GM12878 (cell line): ENCODE data around the gene CLIP2. TPM values are rescaled to one million over a fixed set of nuclear protein-coding genes. Genes with fewer than 3 reads are reported as not detected.
"Not testable (repeated sequence)": the region's sequence is repeated elsewhere in the genome, so short reads cannot be mapped to it uniquely, and the experiment has no call there.

Experiments
- ATAC-seq: fragments of 200-7000 bp; cut with Tn5 transposase; 3 replicates; pipeline ENCODE4 v1.9.1; 2020; ENCODE audit warnings: mild to moderate bottlenecking, moderate library complexity
- BruUV-seq: library from RNA; stranded (reverse); fragments of 400-500 nt; replicated peaks from 2 replicates; lab custom pipeline; 2021; lab: Mats Ljungman, UMichigan
- CTCF ChIA-PET: fragments of 300-600 bp; sonication (Branson Sonifier 250); formaldehyde crosslinking; extraction: SDS; loops from one replicate; lab custom pipeline; 2021; ENCODE audit warnings: inconsistent platforms; lab: Yijun Ruan, JAX
- POLR2A ChIA-PET: fragments of 350-600 bp; formaldehyde crosslinking; extraction: SDS; loops from one replicate; lab custom pipeline; 2021; ENCODE audit warnings: inconsistent platforms; lab: Charles Lee
- RAD21 ChIA-PET: fragments of 300-600 bp; sonication (Branson Sonifier 250); formaldehyde crosslinking; loops from one replicate; lab custom pipeline; 2023; ENCODE audit warnings: antibody characterized with exemption; ENCODE audit not compliant: unreplicated experiment; lab: Charles Lee
- SMC1A ChIA-PET: fragments of 300-600 bp; sonication (Branson Sonifier 250); formaldehyde crosslinking; loops from one replicate; lab custom pipeline; 2023; ENCODE audit not compliant: unreplicated experiment, uncharacterized antibody; lab: Charles Lee
- DNase-seq: peaks from one replicate; pipeline ENCODE4 v3.0.0-alpha.2; 2011; ENCODE audit warnings: low read depth, low spot score
- FAIRE-seq: peaks from 3 replicates; lab custom pipeline; 2011; peaks lifted over from hg19 to GRCh38; lab: Jason Lieb, UNC
- H2AFZ ChIP-seq: 2 replicates; pipeline ENCODE4 v1.6.0; 2011; ENCODE audit warnings: low read depth, low read length, control low read depth; ENCODE audit not compliant: control insufficient read depth
- H3K27ac ChIP-seq: 2 replicates; pipeline ENCODE4 v1.5.1; 2011; ENCODE audit warnings: control low read depth; ENCODE audit not compliant: control insufficient read depth, insufficient read depth
- H3K27me3 ChIP-seq, 2 experiments: replicated peaks in 1 of 2; 2 replicates each; pipeline versions ENCODE4 v1.6.0 to v1.6.1; 2011; ENCODE audit warnings: low read length in 1 of 2; ENCODE audit not compliant: control insufficient read depth in 2 of 2, insufficient read depth in 2 of 2
- H3K36me3 ChIP-seq, 2 experiments: 2 replicates each; pipeline ENCODE4 v1.5.1; 2011; ENCODE audit warnings: low read length in 1 of 2; ENCODE audit not compliant: control insufficient read depth in 2 of 2, insufficient read depth in 2 of 2
- H3K4me1 ChIP-seq: 2 replicates; pipeline ENCODE4 v1.6.1; 2011; ENCODE audit warnings: mild to moderate bottlenecking, low read length, moderate library complexity, mixed read lengths; ENCODE audit not compliant: control insufficient read depth, insufficient read depth
- H3K4me2 ChIP-seq: 2 replicates; pipeline ENCODE4 v1.6.0; 2011; ENCODE audit warnings: control low read depth; ENCODE audit not compliant: control insufficient read depth, insufficient read depth
- H3K4me3 ChIP-seq: fragments of 200-600 bp; sonication (generic); 2 replicates; pipeline ENCODE4 v1.5.1; 2016
- H3K79me2 ChIP-seq: 2 replicates; pipeline ENCODE4 v1.6.0; 2011; ENCODE audit warnings: low read length; ENCODE audit not compliant: control insufficient read depth, insufficient read depth
- H3K9ac ChIP-seq: 2 replicates; pipeline ENCODE4 v1.8.0; 2011; ENCODE audit warnings: low read length, control low read depth, mixed read lengths; ENCODE audit not compliant: control insufficient read depth, insufficient read depth
- H3K9me3 ChIP-seq: replicated peaks from 3 replicates; pipeline ENCODE4 v1.5.1; 2011; ENCODE audit warnings: mild to moderate bottlenecking, low read length; ENCODE audit not compliant: control insufficient read depth, insufficient read depth
- H4K20me1 ChIP-seq: 2 replicates; pipeline ENCODE4 v1.6.0; 2011; ENCODE audit not compliant: control insufficient read depth, insufficient read depth
- EP300 ChIP-seq, 2 experiments: fragments of 150-350 bp in 1 of 2; IDR thresholded peaks; 2 replicates each; pipeline ENCODE4 v1.6.1; 2011 to 2012; ENCODE audit warnings: low read depth in 2 of 2, low read length in 2 of 2, borderline replicate concordance in 1 of 2, improper control_type of control experiment in 1 of 2, inconsistent platforms in 1 of 2; ENCODE audit not compliant: control insufficient read depth in 1 of 2
- KDM1A ChIP-seq: fragments of 200-600 bp; sonication (generic); IDR thresholded peaks from 2 replicates; pipeline ENCODE4 v1.6.1; 2016; ENCODE audit warnings: borderline replicate concordance
- POLR2AphosphoS5 ChIP-seq: IDR thresholded peaks from 2 replicates; pipeline ENCODE4 v1.6.1; 2011; ENCODE audit warnings: mild to moderate bottlenecking, low read length, inconsistent platforms
- SMC3 ChIP-seq: IDR thresholded peaks from 2 replicates; pipeline ENCODE4 v1.6.1; 2011; ENCODE audit warnings: low read length, improper control_type of control experiment, borderline replicate concordance
- SRF ChIP-seq, 2 experiments: IDR thresholded peaks; 2 replicates each; pipeline ENCODE4 v1.6.1; 2011; ENCODE audit warnings: low read depth in 2 of 2, low read length in 2 of 2, mild to moderate bottlenecking in 1 of 2, moderate library complexity in 1 of 2
- STAT1 ChIP-seq: fragments of 450-650 bp; conservative IDR thresholded peaks from 2 replicates; pipeline ENCODE4 v1.6.1; 2014; ENCODE audit warnings: antibody characterized with exemption, mild to moderate bottlenecking
- WRNIP1 ChIP-seq: IDR thresholded peaks from 2 replicates; pipeline ENCODE4 v1.6.1; 2011; ENCODE audit warnings: low read depth, low read length, improper control_type of control experiment, borderline replicate concordance
- YY1 ChIP-seq: IDR thresholded peaks from 2 replicates; pipeline ENCODE4 v1.6.1; 2011; ENCODE audit warnings: low read depth, mild to moderate bottlenecking, low read length
- ZBED1 ChIP-seq: IDR thresholded peaks from 2 replicates; pipeline ENCODE4 v1.6.1; 2016; ENCODE audit warnings: borderline replicate concordance
- WGBS: methylation state at CpG from one replicate; pipeline ENCODE4 v1.1.6; 2016; ENCODE audit warnings: low lambda C conversion rate; ENCODE audit not compliant: insufficient replicate concordance, insufficient coverage; ENCODE audit errors: missing lambda C conversion rate; 5-methylcytosine and 5-hydroxymethylcytosine counted together
- in situ Hi-C: fragments of 300-500 bp; cut with MboI; formaldehyde crosslinking; loops from 9 replicates; pipeline ENCODE4 v1.14.3; 2018; ENCODE audit warnings: mixed read lengths
- intact Hi-C: fragments of 100-400 bp; cut with micrococcal nuclease; formaldehyde crosslinking; loops from one replicate; pipeline ENCODE4 v1.14.2; 2022; ENCODE audit not compliant: unreplicated experiment
- polyA plus RNA-seq, 11 experiments: library from polyadenylated mRNA; depleted of rRNA in 4 of 11; unstranded in 6 of 11; stranded (reverse) in 5 of 11; fragments of >200 nt; fragmentation: Nextera tagmentation in 4 of 11; fragmentation: Illumina TruSeq in 1 of 11; extraction: Ambion mirVana in 4 of 11; extraction: Trizol in 1 of 11; gene quantifications; 1 replicate in 1 of 11; 2 replicates in 10 of 11; pipeline versions ENCODE4 v1.2.1 to v1.2.3, GENCODE V29; 2011 to 2016; ENCODE audit warnings: inconsistent platforms in 2 of 11, missing spikeins in 2 of 11, low read depth in 1 of 11
- total RNA-seq, 4 experiments: library from RNA; depleted of rRNA in 3 of 4; stranded (reverse); fragments of >200 nt in 3 of 4; fragmentation: Illumina TruSeq in 1 of 4; extraction: Trizol in 1 of 4; gene quantifications; 2 replicates each; pipeline versions ENCODE4 v1.2.1 to v1.2.3, GENCODE V29; 2013 to 2021
- TF ChIP-seq, protein P1 (sequence below): fragments of 450-650 bp; IDR thresholded peaks from 2 replicates; pipeline ENCODE4 v1.6.1; 2017; ENCODE audit warnings: mild to moderate bottlenecking, moderate library complexity

Gene CLIP2
- total and polyA plus RNA-seq, 10 of the 15 experiments (the other 5 are each of a cell fraction or from before 2014, with no cell fraction given) = 0.26 to 56.3 (median 21.0) TPM

DNA sequence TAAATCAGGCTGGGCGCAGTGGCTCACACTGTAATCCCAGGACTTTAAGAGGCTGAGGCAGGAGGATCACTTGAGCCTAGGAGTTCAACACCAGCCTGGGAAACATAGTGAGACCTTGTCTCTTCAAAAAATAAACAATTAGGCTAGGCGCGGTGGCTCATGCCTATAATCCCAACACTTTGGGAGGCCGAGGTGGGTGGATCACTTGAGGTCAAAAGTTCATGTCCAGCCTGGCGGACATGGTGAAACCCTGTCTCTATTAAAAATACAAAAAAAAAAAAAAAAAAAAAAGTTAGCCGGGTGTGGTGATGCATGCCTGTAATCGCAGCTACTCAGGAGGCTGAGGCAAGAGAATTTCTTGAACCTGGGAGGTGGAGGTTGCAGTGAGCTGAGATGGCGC is 95.6 kb downstream of the CLIP2 start:
- H2AFZ ChIP-seq, BruUV-seq, RAD21 ChIA-PET, H3K9me3 ChIP-seq, H3K4me3 ChIP-seq, H3K27me3 ChIP-seq, ATAC-seq, H4K20me1 ChIP-seq, in situ Hi-C loops, H3K9ac ChIP-seq, DNase-seq, H3K4me2 ChIP-seq, H3K27ac ChIP-seq, SMC1A ChIA-PET, FAIRE-seq, H3K4me1 ChIP-seq, intact Hi-C loops, H3K79me2 ChIP-seq: not testable (repeated sequence)
- WGBS = 81% methylated on average over 5 of the region's 8 CpGs
- peaks cover 3 to 11% of the 10 kb centered on the region in 2 experiments; a peak in 3 of 4 replicates for H3K36me3 ChIP-seq
- ChIA-PET POLR2A (interaction anchor here (0.5 kb wide), 1 partner anchor 103 kb away, joined by 4 read pairs; no protein-coding TSS in a partner anchor), CTCF (interaction anchor here (1.5 kb wide), 1 partner anchor 16 kb away, joined by 4 read pairs; no protein-coding TSS in a partner anchor)

DNA sequence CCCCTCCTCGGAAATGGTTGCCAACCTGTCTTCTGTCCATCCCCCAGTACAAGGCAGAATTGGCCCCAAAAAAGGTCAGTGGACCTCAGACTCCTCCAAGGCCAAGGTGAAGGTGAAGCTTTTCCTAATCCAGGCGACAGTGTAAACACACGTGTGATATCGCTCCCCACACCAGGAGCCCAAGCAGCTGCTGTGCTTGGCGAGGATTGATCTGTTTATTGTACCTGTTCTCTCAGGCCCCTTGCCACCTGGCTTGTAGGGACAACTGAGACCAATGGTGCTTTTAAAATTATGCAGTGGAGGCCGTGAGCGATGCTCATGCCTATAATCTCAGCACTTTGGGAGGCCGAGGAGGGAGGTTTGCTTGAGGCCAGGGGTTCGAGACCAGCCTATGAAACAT is 98.4 kb downstream of the CLIP2 start:
- H3K27ac ChIP-seq = no peak overlapping the region
- H3K4me2 ChIP-seq = no peak overlapping the region
- H3K4me3 ChIP-seq = no peak overlapping the region
- peaks cover 5 to 11% of the 10 kb centered on the region in 2 experiments; a peak in 3 of 4 replicates for H3K36me3 ChIP-seq
- H3K27me3 ChIP-seq = no peaks in the 10 kb centered on the region
- POLR2A ChIA-PET = no interaction called here
- H3K9me3 ChIP-seq = no peaks in the 10 kb centered on the region
- ATAC-seq (no peak), DNase-seq (no peak), FAIRE-seq (no peak)
- H2AFZ ChIP-seq = no peak overlapping the region
- intact Hi-C loops (no loop called here), in situ Hi-C loops (no loop called here)
- H3K4me1 ChIP-seq = no peaks in the 10 kb centered on the region
- CTCF ChIA-PET = interaction anchor here (2.1 to 2.4 kb wide), 2 partner anchors 18 to 181 kb away, joined by 5 to 8 read pairs; no protein-coding TSS in a partner anchor
- WGBS = 94% methylated on average over 9 of the region's 9 CpGs
- TF ChIP-seq STAT1 (no peak), WRNIP1 (no peak), POLR2AphosphoS5 (no peak), ZBED1 (no peak), SMC3 (no peak), KDM1A (no peak), YY1 (no peak), EP300 (IDR thresholded peaks at IDR 0.05; ENCODE audit: borderline replicate concordance in 1 of 2, control insufficient read depth in 1 of 2, low read depth in 2 of 2, low read length in 2 of 2) (no peak), SRF (IDR thresholded peaks at IDR 0.05; ENCODE audit: low read depth in 2 of 2, low read length in 2 of 2) (no peak)
- TF ChIP-seq, protein P1, sequence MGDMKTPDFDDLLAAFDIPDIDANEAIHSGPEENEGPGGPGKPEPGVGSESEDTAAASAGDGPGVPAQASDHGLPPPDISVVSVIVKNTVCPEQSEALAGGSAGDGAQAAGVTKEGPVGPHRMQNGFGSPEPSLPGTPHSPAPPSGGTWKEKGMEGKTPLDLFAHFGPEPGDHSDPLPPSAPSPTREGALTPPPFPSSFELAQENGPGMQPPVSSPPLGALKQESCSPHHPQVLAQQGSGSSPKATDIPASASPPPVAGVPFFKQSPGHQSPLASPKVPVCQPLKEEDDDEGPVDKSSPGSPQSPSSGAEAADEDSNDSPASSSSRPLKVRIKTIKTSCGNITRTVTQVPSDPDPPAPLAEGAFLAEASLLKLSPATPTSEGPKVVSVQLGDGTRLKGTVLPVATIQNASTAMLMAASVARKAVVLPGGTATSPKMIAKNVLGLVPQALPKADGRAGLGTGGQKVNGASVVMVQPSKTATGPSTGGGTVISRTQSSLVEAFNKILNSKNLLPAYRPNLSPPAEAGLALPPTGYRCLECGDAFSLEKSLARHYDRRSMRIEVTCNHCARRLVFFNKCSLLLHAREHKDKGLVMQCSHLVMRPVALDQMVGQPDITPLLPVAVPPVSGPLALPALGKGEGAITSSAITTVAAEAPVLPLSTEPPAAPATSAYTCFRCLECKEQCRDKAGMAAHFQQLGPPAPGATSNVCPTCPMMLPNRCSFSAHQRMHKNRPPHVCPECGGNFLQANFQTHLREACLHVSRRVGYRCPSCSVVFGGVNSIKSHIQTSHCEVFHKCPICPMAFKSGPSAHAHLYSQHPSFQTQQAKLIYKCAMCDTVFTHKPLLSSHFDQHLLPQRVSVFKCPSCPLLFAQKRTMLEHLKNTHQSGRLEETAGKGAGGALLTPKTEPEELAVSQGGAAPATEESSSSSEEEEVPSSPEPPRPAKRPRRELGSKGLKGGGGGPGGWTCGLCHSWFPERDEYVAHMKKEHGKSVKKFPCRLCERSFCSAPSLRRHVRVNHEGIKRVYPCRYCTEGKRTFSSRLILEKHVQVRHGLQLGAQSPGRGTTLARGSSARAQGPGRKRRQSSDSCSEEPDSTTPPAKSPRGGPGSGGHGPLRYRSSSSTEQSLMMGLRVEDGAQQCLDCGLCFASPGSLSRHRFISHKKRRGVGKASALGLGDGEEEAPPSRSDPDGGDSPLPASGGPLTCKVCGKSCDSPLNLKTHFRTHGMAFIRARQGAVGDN = no peak
- no TSS peak for BruUV-seq
- H3K79me2 ChIP-seq = no peaks in the 10 kb centered on the region
- no peak overlapping the region for H3K9ac ChIP-seq
- SMC1A ChIA-PET = no interaction called here
- no peaks in the 10 kb centered on the region for H4K20me1 ChIP-seq
- RAD21 ChIA-PET = no interaction called here
